Lower leg skin (tissue), 3 donors: ENCODE results near the gene PROC.

ENCODE experiments used
- CTCF ChIP-seq, 3 donors: fragments of 450-650 bp; IDR thresholded peaks; one replicate each; pipeline ENCODE4 v1.5.1; 2016; ENCODE audit warnings: antibody characterized with exemption in 3 of 3, mild to moderate bottlenecking in 3 of 3, moderate library complexity in 2 of 3
- POLR2A ChIP-seq, 2 donors: fragments of 450-650 bp; IDR thresholded peaks; one replicate each; pipeline ENCODE4 v1.6.1; 2016 to 2017; ENCODE audit warnings: antibody characterized with exemption in 2 of 2, mild to moderate bottlenecking in 1 of 2, moderate library complexity in 1 of 2

- TF ChIP-seq CTCF (IDR thresholded peaks at IDR 0.05) (no peak), POLR2A (IDR thresholded peaks at IDR 0.05) (no peak)
These were observed 33.7 kb upstream of the PROC start for GRCh38 chr2:127384529-127384928.
